HG02759 (cell line): ENCODE measurements around the gene ACACA.

Experiments used
- ATAC-seq: cut with Tn5 transposase; IDR thresholded peaks from one replicate; pipeline ENCODE4 v1.9.1; 2021; ENCODE audit warnings: mild to moderate bottlenecking, moderate library complexity; ENCODE audit not compliant: unreplicated experiment

The ACACA gene

GRCh38 chr17:37294888-37295287 lies 111.7 kb downstream of the ACACA start:
- ATAC-seq: no peak

- no peak for ATAC-seq
Observed at GRCh38 chr17:37293770-37294169, 112.9 kb downstream of the ACACA start.

GRCh38 chr17:37292429-37293139 lies 114.1 kb downstream of the ACACA start:
- ATAC-seq: no peak

GRCh38 chr17:37291351-37291750 lies 115.3 kb downstream of the ACACA start:
- no peak for ATAC-seq

GRCh38 chr17:37286430-37286829 lies 120.2 kb downstream of the ACACA start:
- no peak for ATAC-seq

- no peak for ATAC-seq
Observed at GRCh38 chr17:37284191-37284590, 122.4 kb downstream of the ACACA start.

- no peak for ATAC-seq
Observed at GRCh38 chr17:37283414-37283961, 123.1 kb downstream of the ACACA start.

- ATAC-seq: no peak
Observed at GRCh38 chr17:37280841-37281240, 125.8 kb downstream of the ACACA start.

- no peak for ATAC-seq
Observed at GRCh38 chr17:37278247-37278894, 128.3 kb downstream of the ACACA start.

- ATAC-seq: no peak
Observed at GRCh38 chr17:37276475-37276874, 130.2 kb downstream of the ACACA start.

GRCh38 chr17:37274461-37274860 lies 132.2 kb downstream of the ACACA start:
- ATAC-seq: no peak

- no peak for ATAC-seq
Observed at GRCh38 chr17:37273409-37274051, 133.1 kb downstream of the ACACA start.

GRCh38 chr17:37265446-37266173 lies 141.0 kb downstream of the ACACA start:
- ATAC-seq: no peak

- no peak for ATAC-seq
Observed at GRCh38 chr17:37261286-37261685, 145.3 kb downstream of the ACACA start.

- ATAC-seq: no peak
Observed at GRCh38 chr17:37259030-37259735, 147.5 kb downstream of the ACACA start.

GRCh38 chr17:37256627-37257026 lies 150.0 kb downstream of the ACACA start:
- no peak for ATAC-seq

- no peak for ATAC-seq
Observed at GRCh38 chr17:37255432-37255831, 151.2 kb downstream of the ACACA start.

GRCh38 chr17:37247825-37248224 lies 158.8 kb downstream of the ACACA start:
- no peak for ATAC-seq

GRCh38 chr17:37246085-37246484 lies 160.6 kb downstream of the ACACA start:
- ATAC-seq: no peak

- ATAC-seq: no peak
Observed at GRCh38 chr17:37240381-37240780, 166.3 kb downstream of the ACACA start.
